Eye (tissue), 1 donor: ENCODE results near the gene CDC34.
A peak's percentile ranks its signal among the peaks of the same experiment; 100 is the strongest.

Experiments used
- DNase-seq: peaks from one replicate; pipeline ENCODE4 v3.0.0-alpha.2; 2015

Gene CDC34

DNA sequence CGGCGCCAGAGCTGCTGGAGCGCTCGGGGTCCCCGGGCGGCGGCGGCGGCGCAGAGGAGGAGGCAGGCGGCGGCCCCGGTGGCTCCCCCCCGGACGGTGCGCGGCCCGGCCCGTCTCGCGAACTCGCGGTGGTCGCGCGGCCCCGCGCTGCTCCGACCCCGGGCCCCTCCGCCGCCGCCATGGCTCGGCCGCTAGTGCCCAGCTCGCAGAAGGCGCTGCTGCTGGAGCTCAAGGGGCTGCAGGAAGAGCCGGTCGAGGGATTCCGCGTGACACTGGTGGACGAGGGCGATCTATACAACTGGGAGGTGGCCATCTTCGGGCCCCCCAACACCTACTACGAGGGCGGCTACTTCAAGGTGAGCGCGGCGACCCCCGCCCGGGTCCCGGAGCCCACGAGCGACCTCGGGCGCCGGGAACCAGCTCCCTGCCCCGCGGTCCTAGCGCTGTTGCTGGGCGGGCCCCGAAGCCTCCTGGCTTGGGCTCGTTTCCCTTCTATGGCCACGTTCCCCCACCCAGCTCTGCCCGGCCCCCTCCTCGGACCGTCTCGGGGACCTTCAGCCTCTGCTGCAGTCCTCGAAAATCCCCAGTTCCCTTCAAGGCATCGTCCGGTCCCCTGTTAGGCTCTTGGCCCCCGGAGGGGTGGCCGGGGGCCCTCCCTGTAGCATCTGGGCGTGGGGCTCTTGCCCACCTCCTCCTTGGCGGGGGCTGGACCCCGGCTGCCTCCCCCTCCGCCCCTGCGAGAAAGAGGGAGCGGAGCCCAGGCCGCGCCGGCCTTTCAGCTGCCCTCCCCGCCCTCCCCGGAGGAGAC is at the start of gene CDC34:
TSS of gene CDC34 (plus strand) at position 8 of the 808 bp plus-strand sequence. CDS start at position 180, 172 bp downstream.
- peak; percentile 49 for DNase-seq

DNA sequence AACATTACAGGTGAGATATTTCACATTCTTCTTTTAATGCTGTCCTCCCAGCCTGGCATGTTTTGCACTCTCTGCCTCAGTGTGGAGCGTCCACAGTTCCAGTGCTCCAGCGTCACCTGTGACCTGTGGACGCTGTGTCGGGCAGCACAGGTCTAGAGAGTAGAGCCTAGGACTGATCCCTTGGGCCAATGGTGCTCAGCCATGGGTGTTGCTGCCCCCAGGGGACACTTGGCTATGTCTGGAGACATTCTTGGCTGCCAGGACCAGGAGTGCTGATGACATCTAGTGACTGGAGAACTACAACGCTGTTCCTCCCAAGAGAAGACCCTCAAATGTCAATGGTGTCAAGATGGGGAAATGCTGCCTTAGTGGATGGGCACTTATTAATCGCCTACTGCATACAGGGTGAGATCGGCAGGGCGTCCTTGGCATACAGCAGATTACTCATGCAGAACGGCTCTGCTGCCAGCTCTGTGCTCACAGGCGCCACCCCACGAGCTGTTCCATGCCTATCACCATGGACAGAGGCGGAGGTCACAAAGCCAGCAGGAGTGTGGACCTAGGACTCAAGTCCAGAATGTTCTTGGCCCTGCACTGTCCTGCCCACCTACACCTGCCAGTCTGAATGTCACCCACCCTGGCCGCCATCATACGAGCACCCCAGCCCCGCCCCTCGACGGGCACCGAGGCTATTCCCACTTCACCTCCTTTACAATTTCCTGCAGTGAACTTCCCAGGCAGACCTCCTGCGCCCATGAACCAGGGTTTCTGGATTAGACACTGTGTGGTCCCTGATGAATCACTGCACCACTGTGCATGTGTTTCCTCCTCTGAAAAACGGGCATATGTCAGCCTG is 49.1 kb upstream of the CDC34 start:
- no peak for DNase-seq

- DNase-seq = no peak
These were observed 48.1 kb upstream of the CDC34 start for GRCh38 chr19:483332-484072.

GRCh38 chr19:484494-484893 is 47.1 kb upstream of the CDC34 start:
- DNase-seq = no peak

DNA sequence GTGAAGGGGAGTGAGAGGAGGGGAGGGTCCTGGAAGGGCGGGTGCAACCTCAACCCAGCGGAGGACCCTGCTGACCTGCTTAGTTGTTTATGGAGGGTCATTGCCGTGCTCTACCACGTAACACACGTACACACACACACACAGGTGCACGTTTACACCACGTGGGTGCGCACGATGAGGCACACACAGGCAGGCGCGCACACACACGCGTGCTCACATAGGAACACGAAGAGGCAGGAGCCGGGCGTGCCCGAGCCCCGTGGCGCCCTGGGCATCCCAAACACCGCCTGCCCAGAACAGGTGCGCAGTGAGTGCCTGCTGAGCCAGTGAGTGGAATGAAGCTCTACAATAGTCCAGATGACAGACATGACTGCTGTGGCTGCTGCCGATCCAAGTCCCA is 46.5 kb upstream of the CDC34 start:
- DNase-seq = peak; percentile 68

- DNase-seq = peak; percentile 89
These were observed 45.9 kb upstream of the CDC34 start for GRCh38 chr19:485583-486236.

DNA sequence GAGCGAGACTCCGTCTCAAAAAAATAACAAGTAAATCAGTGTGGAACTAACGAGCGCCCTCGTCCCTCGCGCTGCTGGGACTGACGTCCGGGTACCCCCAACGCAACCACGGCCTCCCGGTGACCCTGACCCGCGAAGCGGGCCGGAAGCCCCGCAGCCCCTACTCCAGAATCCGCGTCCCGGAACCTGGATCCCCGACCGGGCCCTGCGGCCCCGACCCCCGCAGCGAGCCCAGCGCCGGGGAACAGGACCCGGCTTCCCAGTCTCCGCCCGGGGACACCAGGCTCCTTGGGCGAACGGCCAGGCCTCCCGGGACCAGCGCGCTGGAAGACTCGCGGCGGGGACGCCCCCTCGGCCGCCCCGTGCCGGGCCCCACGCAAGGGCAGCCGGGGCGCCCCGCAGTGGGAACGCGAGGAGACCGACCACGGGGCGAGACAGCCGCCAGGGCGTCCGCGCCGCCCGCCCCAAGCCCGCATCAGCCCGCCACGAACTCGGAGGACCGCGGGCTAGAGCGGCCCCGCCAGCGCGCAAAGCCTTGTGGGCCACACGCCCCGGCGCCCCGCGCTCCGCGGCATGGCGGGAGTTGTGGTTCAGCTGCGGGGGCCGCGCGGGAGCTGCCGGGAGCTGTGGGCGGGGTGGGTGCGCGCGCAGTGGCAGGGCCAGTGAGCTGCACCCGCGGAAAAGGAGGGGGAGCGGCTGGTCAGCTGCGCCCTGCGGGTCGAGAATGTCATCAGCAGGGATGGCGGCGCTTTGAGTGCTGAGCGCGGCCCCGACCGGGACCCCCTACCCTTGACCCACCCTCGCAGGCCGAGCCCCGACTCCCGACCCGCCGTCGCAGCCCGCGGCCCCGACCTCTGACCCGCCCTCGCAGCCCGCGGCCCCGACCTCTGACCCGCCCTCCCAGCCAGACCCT is 42.8 kb upstream of the CDC34 start:
- peak; percentile 97 for DNase-seq

DNA sequence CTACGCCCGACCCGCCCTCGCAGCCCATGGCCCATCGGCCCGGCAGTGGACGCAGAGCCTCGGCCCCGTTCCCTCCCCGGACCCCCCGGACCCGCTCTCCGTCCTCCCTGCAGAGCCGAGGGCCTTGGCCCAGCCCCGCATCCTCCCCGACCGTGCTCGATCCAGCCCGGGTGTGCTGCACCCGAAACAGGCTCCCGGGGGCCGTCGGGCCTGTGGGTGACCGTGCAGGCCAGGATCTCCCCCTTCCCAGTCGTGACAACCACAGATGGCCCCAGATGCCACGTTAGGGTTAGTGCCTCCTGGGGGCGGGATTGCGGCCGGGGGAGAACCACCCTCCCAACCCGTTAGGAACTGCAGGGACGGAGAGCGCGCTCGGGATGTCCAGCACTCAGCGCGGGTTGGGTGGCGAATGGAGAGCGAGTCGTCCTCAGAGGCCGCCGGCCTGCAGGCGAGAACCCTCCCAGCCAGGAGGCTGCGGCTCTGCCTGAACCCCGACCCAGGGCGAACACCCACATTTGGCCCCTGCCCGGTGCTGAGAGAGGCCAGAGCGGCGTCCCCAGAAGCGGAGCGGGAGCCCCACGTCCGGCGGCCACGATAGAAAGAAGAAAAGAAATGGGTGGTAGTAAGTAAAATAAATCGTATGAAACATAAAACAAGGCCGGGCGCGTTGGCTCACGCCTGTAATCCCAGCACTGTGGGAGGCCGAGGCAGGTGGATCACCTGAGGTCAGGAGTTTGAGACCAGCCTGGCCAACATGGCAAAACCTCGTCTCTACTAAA is 42.0 kb upstream of the CDC34 start:
- DNase-seq = peak; percentile 65

DNA sequence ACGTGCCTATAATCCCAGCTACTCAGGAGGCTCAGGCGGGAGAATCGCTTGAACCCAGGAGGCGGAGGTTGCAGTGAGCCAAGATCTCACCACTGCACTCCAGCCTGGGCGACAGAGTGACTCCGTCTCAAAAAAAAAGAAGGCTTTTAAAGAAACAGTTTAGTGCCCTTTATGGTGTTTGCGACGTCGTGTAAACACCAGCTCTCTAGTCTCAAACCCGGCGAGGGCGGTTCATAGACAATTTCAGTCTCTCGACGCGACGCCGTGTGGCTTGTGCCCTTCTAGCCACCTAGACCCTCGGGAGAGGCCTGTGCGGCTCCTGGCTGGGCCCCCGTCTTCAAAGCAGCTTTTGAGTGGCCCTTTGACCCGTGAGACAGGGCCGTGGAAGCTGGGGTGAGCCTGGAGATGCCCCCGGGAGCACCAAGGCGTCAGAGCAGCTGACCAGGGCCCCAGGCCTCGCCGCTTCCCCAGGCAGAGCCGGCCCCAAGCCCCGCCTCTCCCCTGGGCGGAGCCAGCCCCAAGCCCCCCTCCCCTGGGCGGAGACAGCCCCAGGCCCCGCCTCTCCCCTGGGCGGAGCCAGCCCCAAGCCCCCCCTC is 40.3 kb upstream of the CDC34 start:
- no peak for DNase-seq

DNA sequence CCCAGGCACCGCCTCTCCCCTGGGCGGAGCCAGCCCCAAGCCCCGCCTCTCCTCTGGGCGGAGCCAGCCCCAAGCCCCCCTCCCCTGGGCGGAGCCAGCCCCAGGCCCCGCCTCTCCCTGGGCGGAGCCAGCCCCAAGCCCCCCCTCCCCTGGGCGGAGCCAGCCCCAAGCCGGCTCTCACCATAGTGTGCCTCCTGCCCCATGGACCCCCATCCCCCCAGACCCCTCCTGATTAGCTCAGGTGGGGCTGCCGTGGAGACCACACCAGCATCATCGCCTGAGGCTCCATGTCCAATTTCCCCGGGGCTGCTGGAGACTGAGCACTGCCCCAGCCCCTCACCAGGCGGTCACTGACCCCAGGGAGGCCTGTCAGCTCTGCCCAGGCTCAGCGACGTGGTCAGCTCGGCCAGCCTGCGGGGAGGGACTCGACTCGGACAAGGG is 39.4 kb upstream of the CDC34 start:
- no peak for DNase-seq

DNA sequence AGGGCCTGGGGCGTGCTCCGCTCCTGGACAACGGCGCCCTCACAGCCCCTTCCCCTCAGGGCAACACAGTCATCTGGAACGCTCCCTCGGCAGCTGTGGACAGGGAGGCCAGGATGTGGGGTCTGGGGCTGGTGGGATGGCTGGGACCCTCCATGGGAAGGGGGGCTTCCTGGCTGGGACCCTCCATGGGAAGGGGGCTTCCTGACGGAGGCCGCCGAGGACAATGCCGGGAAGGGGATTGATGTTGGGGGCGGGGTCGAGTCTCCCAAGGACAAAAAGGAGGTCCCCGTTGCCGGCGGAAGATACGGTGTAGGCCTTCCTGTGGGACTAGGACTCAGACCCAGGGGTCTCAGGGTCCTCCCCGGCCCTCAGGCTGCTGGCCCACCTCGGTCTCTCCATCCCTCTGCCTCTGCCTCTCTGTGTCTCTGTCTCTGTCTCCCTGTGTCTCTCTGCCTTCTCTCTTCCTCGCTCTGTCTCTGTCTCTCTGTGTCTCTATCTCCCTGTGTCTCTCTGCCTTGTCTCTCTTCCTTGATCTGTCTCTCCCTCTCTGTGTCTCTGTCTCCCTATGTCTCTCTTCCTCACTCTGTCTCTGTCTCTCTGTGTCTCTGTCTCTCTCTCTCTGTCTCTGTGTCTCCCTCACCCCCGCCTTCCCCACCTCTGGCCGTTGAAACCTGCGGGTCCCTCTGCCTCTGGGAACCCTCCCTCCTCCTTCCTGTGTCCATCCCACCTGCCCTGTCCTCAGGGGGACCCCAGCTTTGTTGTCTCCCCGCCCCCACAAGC is 38.0 kb upstream of the CDC34 start:
- DNase-seq = no peak

DNA sequence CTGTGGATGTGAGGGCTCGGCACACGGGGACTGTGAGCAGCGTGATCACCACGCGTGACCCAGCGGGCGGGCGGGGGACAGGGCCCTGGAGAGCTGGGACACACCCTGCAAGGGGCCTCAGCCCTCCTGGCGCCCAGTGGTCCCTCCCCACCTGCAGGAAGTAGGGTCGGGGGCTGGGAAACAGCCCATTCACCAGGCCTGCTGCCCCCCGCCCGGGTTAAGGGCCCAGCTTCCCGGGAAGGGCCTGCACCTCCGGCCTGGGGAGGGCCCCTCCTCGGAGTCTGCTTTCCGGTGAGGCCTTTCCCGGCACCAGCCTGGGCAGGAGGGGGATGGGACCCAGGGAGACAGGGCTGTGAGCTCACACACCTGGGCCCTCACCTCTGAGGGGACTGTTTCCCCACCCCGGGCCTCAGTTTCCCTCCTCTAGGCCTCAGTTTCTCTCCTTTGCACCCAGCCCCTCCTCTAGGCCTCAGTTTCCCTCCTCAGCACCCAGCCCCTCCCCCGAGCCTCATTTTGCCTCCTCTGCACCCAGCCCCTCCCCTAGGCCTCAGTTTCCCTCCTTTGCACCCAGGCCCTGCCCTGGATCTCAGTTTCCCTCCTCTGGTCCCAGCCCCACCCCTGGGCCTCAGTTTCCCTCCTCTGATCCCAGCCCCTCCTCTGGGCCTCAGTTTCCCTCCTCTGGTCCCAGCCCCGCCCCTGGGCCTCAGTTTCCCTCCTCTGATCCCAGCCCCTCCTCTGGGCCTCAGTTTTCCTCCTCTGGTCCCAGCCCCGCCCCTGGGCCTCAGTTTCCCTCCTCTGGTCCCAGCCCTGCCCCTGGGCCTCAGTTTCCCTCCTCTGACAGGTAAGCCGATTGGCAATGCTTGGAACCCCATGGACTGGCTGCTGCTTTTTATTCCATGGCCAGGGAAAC is 37.1 kb upstream of the CDC34 start:
- DNase-seq = no peak

DNA sequence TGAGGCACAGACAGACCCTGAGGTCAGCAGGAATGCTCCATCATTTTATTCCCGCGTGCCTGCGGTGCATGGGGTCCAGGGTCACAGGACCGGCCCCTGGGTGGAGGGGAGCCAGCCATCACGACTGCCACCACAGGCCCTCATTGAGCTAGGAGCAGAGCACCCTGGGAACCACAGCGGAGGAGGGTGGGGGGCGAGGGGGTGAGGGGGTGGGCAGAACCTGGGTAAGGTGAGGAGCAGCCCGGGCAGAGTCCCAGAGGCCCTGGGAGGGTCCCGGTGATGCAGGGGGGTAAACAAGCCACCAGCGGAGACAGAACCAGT is 36.5 kb upstream of the CDC34 start:
- no peak for DNase-seq

DNA sequence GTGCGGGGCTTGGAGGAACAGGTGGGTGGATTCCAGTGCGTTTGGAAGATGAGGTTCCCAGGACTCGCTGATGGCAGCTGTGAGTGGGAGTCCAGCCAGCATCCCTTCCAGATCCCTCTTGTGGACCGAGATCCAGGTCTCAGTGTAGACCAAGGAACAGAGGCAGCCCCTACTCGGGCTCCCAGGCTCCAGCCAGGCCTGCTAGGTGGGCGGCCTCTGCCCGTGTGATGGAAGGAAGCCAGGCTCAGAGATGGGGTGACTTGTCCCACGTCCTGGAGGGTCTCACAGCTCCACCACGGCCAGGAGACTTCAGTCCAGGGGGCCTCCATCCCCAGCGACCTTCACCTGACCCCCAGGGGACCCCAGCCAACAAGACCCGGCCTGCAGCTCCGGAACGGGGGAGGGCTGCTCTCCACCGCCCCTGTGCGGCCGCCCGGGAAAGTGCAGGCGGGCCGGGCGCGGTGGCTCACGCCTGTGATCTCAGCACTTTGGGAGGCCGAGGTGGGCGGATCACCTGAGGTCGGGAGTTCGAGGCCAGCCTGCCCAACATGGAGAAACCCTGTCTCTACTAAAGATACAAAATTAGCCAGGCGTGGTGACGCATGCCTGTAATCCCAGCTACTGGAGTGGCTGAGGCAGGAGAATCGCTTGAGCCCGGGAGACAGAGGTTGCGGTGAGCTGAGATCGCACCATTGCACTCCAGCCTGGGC is 36.0 kb upstream of the CDC34 start:
- peak; percentile 78 for DNase-seq

- DNase-seq = peak; percentile 41
These were observed 35.4 kb upstream of the CDC34 start, which contains the start of gene MADCAM1 for GRCh38 chr19:496112-496665. MADCAM1 (plus strand) TSS chr19:496486; CDS start chr19:496500, 14 bp downstream.

DNA sequence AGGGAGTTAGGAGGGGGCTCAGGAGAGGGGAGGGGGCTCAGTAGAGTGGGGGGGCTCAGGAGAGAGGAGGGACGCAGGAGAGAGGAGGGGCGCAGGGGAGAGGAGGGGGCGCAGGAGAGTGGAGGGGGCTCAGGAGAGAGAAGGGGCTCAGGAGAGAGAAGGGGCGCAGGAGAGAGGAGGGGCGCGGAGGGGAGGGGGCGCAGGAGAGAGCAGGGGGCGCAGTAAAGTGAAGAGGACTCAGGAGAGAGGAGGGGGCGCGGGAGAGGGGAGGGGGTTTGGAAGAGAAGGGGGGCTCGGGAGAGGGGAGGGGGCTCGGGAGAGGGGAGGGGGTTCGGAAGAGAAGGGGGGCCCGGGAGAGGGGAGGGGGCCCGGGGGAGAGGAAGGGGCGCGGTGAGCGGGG is 34.6 kb upstream of the CDC34 start:
- peak; percentile 31 for DNase-seq

- DNase-seq = peak; percentile 24
These were observed 34.1 kb upstream of the CDC34 start for GRCh38 chr19:497491-497868.
